T follicular helper cell (primary cell): ENCODE data around the gene EMC8.
"Not testable (repeated sequence)": the region's sequence is repeated elsewhere in the genome, so short reads cannot be mapped to it uniquely, and the experiment has no call there.

ENCODE experiments used
- DNase-seq: peaks from one replicate; pipeline ENCODE4 v3.0.0-alpha.2; 2020; ENCODE audit warnings: low read depth
- total RNA-seq, 2 experiments: gene quantifications; one replicate each; lab custom pipeline; 2026; lab: John Stamatoyannopoulos, UW

The EMC8 gene
- total RNA-seq: 22.0 to 39.3 reads per million in 2 experiments

DNA sequence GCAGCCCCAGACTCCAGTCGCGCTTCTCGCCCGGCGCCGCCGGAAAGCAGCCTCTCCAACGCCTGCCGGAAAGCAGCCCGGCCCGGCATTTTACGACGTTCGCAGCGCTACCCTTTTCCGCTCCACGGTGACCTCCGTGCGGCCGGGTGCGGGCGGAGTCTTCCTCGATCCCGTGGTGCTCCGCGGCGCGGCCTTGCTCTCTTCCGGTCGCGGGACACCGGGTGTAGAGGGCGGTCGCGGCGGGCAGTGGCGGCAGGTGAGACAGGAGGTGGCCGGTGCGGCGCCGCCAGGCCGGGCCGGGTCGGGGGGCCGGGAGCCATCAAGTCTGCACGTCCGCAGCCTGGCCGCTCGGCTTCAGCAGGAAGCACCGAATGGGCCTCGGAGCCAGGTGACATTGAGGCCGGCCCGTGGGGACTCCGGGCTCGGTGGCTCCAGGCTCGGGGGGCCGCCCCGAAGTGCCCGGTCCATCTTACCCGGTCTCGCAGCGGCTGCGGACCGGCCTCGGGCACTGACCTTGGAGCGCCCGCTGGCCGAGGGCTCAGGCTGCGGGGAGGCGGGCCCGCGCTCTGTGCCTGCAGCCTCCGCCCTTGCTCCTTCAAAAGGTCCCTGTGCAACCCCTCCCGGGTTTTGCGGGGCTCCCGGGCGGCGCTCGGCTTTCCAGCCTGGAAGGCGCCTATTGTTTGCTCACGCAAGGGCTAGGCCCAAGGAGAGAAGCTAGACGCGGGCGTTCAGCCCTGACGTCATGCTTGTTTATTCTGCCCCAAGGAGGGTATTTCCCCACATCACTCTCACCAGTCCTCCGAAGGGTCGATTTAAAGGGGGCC is at the start of gene EMC8, which contains the start of gene COX4I1:
Gene EMC8, minus strand, starts transcription at position 48 of the 824 bp plus-strand sequence. CDS start 249 bp downstream, outside the sequence.
Gene COX4I1, plus strand, starts transcription at position 199 of the 824 bp plus-strand sequence. CDS start 1,511 bp downstream, outside the sequence.
- DNase-seq: peak; percentile 88

DNA sequence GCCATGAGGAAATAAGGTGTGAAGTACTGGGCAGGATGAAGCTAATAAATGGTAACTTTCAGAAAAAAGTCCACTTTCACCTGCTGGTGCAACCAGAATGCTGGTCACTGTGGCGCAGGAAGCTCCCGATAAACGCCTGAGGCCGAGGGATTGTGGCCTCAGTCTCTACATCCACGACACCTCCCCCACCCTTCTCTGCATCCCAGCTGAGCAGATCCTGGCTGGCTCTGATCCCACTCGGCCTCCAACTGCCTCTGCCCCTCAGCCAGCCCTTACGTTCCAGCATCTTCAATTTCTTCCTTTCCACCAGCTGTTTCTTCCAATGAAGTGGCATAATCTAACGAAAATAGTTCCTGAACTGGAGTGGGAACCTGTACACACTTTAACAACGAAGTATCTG is 49.6 kb upstream of the EMC8 start:
- no peak for DNase-seq

- DNase-seq: no peak
These were observed 48.6 kb upstream of the EMC8 start for GRCh38 chr16:85847681-85848601.

DNA sequence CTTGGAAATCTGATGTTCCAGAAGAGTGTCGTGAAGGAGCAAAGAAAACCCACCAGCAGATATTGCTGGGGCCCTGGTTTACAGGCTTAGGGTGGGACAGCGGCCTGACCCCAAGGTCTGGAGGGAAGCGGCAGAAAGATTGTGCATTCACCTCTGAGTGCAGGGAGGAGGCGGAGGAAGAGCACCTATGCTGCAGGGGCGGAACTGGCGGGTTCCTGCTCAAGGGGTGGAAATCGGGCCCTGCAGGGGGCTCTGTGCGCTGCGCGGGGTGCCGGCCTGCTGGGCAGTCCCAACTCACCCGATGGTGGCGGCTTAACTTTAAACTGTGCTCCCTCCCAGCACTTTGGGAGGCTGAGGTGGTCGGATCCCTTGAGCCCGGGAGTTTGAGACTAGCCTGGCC is 47.7 kb upstream of the EMC8 start:
- DNase-seq: no peak

GRCh38 chr16:85846461-85846860 is 47.1 kb upstream of the EMC8 start:
- no peak for DNase-seq

DNA sequence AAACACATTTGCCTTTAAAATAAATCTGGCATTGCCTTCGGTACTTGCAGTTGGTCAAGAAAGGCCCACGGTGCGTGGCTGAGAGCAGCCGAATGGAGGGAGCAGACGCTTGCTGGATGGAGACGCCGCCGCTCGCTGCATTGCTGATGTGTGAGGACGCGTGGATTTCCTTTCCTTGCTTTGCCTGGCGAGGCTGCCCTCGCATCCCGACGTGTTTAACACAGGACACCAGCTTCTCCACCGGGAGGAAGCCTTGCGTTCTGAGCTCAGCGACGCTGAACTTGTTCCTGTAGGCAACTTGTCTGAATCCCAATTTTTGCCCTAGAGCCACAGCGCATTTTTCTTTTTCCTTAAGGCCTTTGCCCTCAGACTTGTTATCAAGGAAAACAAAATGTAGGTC is 45.9 kb upstream of the EMC8 start:
- DNase-seq: no peak

GRCh38 chr16:85844786-85845185 is 45.4 kb upstream of the EMC8 start:
- DNase-seq: no peak

GRCh38 chr16:85844169-85844481 is 44.8 kb upstream of the EMC8 start:
- DNase-seq: no peak

GRCh38 chr16:85843471-85844168 is 44.3 kb upstream of the EMC8 start:
- DNase-seq: no peak

GRCh38 chr16:85842848-85843247 is 43.5 kb upstream of the EMC8 start:
- no peak for DNase-seq

DNA sequence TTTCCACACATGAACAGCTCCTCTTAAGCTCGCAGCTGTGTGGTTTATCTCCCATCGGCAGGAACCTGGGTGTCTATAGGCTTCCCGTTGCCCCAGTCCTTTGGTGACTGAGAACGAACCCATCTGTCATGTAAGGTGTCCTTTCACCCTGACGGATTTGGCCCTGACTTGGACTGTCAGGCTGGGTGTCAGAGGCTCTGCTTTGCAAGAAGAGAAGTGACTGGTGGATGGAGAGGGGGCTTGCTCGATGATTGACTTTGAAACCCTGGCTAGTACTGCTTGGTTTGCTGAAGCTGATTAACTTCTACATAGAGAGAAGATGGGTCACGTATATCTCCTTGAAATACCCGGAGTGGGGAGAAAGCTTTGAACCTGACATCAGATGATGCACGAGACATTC is 43.1 kb upstream of the EMC8 start:
- no peak for DNase-seq

DNA sequence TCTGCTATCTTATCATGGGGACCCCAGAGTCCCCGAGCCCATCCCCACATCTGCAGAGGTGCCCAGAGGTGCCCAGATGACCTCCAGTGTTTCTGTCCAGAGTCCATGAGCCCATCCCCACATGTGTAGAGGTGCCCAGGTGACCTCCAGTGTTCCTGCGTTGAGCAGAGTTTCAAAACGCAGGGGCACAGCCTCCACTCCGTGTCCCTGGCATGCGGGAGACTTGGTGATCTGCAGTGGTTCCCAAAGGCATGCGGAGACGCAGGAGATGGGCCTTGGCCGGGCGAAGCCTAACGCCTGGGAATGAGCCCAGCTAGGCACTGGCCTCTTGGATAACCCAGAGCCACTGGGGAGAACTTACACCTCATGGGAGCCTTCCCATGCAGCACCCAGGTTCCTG is 41.5 kb upstream of the EMC8 start:
- DNase-seq: no peak

- no peak for DNase-seq
These were observed 41.1 kb upstream of the EMC8 start for GRCh38 chr16:85840395-85840794.

DNA sequence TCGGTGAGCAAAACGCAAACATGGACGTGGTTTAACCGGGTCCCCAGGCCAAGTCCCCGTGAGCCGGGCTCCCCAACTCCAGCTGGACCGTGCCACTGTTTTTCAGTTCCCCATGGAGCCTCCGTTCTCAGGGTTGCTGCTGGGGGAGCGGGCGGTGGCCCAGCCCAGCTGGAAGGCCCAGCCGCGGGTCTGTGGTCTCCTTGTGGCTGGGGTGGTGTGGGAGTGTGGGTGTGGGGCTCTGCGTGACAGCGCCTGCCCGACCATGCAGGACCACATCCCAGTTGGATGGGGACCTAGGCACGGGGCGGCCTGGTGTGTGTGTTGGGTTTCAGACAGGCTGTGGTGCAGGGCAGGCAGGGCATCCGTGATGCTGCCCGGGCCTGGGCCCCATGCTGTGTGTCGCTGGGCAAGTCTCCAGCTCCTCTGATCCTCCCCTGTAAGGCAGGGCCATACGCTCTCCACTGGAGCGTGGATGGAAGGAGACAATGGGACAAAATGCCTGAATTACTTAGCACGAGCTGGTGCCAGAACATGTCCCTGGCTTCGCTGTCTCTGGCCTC is 40.4 kb upstream of the EMC8 start:
- no peak for DNase-seq

GRCh38 chr16:85838876-85839585 is 39.7 kb upstream of the EMC8 start:
- no peak for DNase-seq

DNA sequence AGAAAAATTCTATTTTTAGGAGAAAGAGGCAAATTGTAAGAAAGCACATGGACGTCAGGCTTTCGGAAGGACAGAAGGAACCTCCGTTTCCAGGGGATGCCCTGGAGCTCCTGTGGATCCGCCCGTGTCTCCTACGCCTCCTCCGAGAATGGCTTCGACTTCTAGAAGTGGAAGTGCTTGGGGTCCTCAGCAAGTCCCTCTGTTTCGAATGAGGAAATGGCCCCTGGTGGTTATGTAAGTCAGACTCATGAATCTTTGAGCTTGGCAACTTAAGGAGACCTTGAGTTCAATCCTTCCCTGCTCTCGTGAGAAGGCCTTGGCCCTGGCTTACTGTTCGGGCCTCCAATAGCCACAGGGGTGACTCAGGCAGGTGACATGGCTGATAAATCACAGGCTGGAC is 39.0 kb upstream of the EMC8 start:
- DNase-seq: no peak

GRCh38 chr16:85837654-85838053 is 38.3 kb upstream of the EMC8 start:
- not testable (repeated sequence) for DNase-seq

DNA sequence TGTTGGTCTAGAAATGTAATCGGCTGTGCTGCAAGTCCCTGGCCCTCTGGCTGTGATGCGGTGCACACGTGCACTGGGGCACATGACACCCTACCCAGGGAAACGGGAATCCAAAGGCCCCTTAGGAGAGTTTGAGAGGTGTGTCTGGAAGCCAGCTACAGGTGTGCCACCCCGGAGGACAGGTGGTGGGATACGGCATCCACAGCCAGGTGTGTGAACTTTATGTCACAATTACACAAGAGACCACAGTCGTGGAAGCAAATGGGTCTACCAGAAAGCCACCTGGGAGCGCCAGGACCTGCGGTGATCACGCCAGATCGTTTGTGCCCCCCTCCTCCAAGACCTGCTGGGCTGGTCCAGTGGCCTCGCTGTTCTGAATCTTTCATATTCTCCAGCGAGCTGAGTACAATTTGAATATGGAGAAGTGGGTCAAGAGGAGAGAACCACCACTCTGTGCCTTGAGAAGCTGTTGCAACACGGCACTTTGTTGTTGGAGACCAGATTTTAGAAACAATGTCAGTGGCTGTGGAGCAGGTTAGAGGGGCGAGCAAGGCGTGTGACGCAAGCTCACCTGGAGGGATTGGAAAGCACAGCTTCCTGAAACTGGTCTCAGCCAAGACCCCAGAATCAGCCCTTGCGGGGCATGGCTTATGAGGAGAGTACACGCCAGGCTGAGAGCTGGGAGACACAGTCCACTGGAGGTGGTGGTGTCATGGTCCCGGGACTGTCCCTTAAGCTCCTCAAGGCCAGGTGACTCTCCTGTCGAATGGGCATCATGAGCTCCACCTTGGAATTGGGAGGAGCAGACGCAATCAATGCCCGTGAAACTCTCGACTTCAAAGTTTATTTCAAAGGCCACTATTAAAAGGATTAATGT is 37.6 kb upstream of the EMC8 start:
- DNase-seq: no peak

- DNase-seq: no peak
These were observed 36.8 kb upstream of the EMC8 start for GRCh38 chr16:85835956-85836705.
